ENCODE data around the gene ITGAV. TPM values are rescaled to one million over a fixed set of nuclear protein-coding genes. Genes with fewer than 3 reads are reported as not detected.

Gene ITGAV
- total RNA-seq, 1 experiment from 2014 or later, result 26.9 TPM

DNA sequence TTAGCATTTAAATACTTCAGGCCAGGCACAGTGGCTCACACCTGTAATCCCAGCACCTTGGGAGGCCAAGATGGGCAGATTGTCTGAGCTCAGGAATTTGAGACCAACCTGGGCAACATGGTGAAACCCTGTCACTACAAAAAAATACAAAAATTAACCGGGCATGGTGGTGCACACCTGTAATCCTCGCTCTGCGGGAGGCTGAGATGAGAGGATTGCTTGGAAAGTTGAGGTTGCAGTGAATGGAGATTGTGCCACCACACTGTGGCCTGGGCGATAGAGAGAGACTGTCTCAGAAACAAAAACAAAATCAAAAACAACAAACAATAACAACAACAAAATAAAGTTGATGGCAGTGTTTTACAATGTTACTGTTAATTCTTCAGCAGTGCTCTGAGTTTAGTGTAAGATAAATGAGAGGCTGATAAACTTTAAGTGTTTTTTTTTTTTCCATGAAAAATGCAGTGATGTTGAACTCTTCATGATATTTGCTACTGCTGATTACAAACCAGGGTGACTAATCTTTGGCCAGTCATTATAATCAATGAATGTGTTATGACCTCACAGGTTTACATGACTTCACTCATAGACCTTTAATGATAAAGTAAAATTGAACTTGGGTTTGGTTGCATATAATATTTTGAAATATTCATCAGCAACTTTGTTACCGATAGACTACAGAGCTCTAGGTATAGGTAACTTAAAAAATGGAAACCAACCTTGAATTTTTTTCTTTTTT is 2.5 kb downstream of the ITGAV start:
- Histone ChIP-seq H3K79me1 (ENCODE audit: insufficient read depth, low read depth, low read length, poor library complexity, severe bottlenecking) (no peaks in the 10 kb centered on the region), H2AK5ac (ENCODE audit: insufficient read length, low read length) (no peak overlapping the region), H3K4me1 (ENCODE audit: insufficient read depth, low read length) (no peaks in the 10 kb centered on the region), H3K79me2 (ENCODE audit: insufficient read depth, low read length) (no peaks in the 10 kb centered on the region; the same call in 1 of the 2 replicates), H3K9ac (ENCODE audit: extremely low read depth, insufficient read length, low read length) (no peak overlapping the region), H3K18ac (ENCODE audit: insufficient read length, low read depth, low read length) (no peak overlapping the region), H2AFZ (ENCODE audit: low read length) (no peak overlapping the region), H2BK15ac (ENCODE audit: low read depth, low read length) (no peak overlapping the region), H4K91ac (ENCODE audit: insufficient read length, low read depth, low read length) (no peak overlapping the region), H3K23me2 (ENCODE audit: insufficient read length, low read depth, low read length, poor library complexity, severe bottlenecking) (peaks cover 12% of the 10 kb centered on the region), H4K8ac (replicated peaks; ENCODE audit: insufficient read length, low read depth, low read length) (no peak overlapping the region), H3K9me3 (ENCODE audit: control insufficient read depth, low read depth, low read length) (no peaks in the 10 kb centered on the region), H3K27me3 (ENCODE audit: insufficient read depth, low read length) (no peaks in the 10 kb centered on the region), H4K20me1 (ENCODE audit: control insufficient read depth, insufficient read depth, insufficient read length) (no peaks in the 10 kb centered on the region), H3K56ac (ENCODE audit: insufficient read length, low read depth, low read length) (no peak overlapping the region), H3T11ph (ENCODE audit: low read length) (no peak overlapping the region), H2BK5ac (ENCODE audit: insufficient read length, low read length) (no peak overlapping the region), H3K14ac (ENCODE audit: insufficient read depth, low read length) (no peak overlapping the region), H3K23ac (ENCODE audit: insufficient read length, low read depth, low read length) (no peak overlapping the region), H3K4me2 (ENCODE audit: insufficient read depth, insufficient read length, low read length) (no peak overlapping the region), H3K4ac (ENCODE audit: low read depth, low read length) (no peak overlapping the region), H2BK12ac (ENCODE audit: insufficient read length, low read depth, low read length) (no peak overlapping the region), H2BK20ac (ENCODE audit: low read depth, low read length, poor library complexity, severe bottlenecking) (no peak overlapping the region), H3K27ac (ENCODE audit: insufficient read length, low read depth, low read length) (no peak overlapping the region), H2BK120ac (ENCODE audit: low read depth, low read length, poor library complexity, severe bottlenecking) (no peak overlapping the region), H4K5ac (ENCODE audit: insufficient read length, low read depth, low read length) (no peak overlapping the region)
- no peaks in the 10 kb centered on the region; the same call in none of the 2 replicates for H3K27me3 Mint-ChIP-seq (ENCODE audit: low read depth)
- TF ChIP-seq, protein P1, sequence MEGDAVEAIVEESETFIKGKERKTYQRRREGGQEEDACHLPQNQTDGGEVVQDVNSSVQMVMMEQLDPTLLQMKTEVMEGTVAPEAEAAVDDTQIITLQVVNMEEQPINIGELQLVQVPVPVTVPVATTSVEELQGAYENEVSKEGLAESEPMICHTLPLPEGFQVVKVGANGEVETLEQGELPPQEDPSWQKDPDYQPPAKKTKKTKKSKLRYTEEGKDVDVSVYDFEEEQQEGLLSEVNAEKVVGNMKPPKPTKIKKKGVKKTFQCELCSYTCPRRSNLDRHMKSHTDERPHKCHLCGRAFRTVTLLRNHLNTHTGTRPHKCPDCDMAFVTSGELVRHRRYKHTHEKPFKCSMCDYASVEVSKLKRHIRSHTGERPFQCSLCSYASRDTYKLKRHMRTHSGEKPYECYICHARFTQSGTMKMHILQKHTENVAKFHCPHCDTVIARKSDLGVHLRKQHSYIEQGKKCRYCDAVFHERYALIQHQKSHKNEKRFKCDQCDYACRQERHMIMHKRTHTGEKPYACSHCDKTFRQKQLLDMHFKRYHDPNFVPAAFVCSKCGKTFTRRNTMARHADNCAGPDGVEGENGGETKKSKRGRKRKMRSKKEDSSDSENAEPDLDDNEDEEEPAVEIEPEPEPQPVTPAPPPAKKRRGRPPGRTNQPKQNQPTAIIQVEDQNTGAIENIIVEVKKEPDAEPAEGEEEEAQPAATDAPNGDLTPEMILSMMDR (conservative IDR thresholded peaks at IDR 0.05), result no peak
- H3K27ac Mint-ChIP-seq, result peak overlapping the region in 2 of 3 experiments; percentile 3 to 88; a peak in 2 of 7 replicates
- H3K4me3 Mint-ChIP-seq, result peak overlapping the region; percentile 88 to 89
- H3K4me1 Mint-ChIP-seq, result peaks cover 42 to 51% of the 10 kb centered on the region in 2 experiments
- DNase-seq, result no peak
- WGBS (ENCODE audit: extremely low coverage, insufficient read length, low lambda C conversion rate), result no CpG with 5 or more reads among the region's 5 CpGs
- H3K9me3 Mint-ChIP-seq, result peaks cover 0 to 2% of the 10 kb centered on the region in 2 experiments; a peak in 1 of 5 replicates
- no peaks in the 10 kb centered on the region for H3K36me3 Mint-ChIP-seq (ENCODE audit: insufficient read depth in 1 of 3, low read depth in 3 of 3)
